Stimulated activated CD4-positive, alpha-beta T cell treated with anti-CD3 and anti-CD28 coated beads, Interleukin-15, amount 100 ng/mL, for 1 hour (primary cell): ENCODE data around the gene SH3TC2.

Experiments used
- DNase-seq, 2 donors: peaks; one replicate each; pipeline ENCODE4 v3.0.0-alpha.2; 2020; ENCODE audit warnings: low read depth in 1 of 2, low spot score in 1 of 2

The SH3TC2 gene

GRCh38 chr5:148972974-148973374, 89.9 kb downstream of the SH3TC2 start:
- DNase-seq = no peak

GRCh38 chr5:148972396-148972795, 90.5 kb downstream of the SH3TC2 start:
- DNase-seq = no peak

- no peak for DNase-seq
Observed at GRCh38 chr5:148970876-148971275, 92.0 kb downstream of the SH3TC2 start.

GRCh38 chr5:148970228-148970627, 92.6 kb downstream of the SH3TC2 start:
- DNase-seq = no peak

GRCh38 chr5:148969291-148969690, 93.6 kb downstream of the SH3TC2 start:
- DNase-seq = no peak

- no peak for DNase-seq
Observed at GRCh38 chr5:148968311-148968710, 94.6 kb downstream of the SH3TC2 start.

GRCh38 chr5:148967783-148968182, 95.1 kb downstream of the SH3TC2 start:
- no peak for DNase-seq

GRCh38 chr5:148966938-148967337, 95.9 kb downstream of the SH3TC2 start:
- no peak for DNase-seq

- no peak for DNase-seq
Observed at GRCh38 chr5:148966348-148966747, 96.5 kb downstream of the SH3TC2 start.

GRCh38 chr5:148965511-148966265, 97.2 kb downstream of the SH3TC2 start:
- no peak for DNase-seq

- DNase-seq = no peak
Observed at GRCh38 chr5:148963664-148964063, 99.2 kb downstream of the SH3TC2 start.

- no peak for DNase-seq
Observed at GRCh38 chr5:148962761-148963324, 100.0 kb downstream of the SH3TC2 start.

GRCh38 chr5:148962200-148962550, 100.7 kb downstream of the SH3TC2 start:
- no peak for DNase-seq

GRCh38 chr5:148961261-148962199, 101.3 kb downstream of the SH3TC2 start:
- DNase-seq = no peak

- DNase-seq = no peak
Observed at GRCh38 chr5:148960070-148960769, 102.6 kb downstream of the SH3TC2 start.

- peak in 1 of 2 donors; percentile 3 for DNase-seq
Observed at GRCh38 chr5:148957591-148958202, 105.2 kb downstream of the SH3TC2 start.

- DNase-seq = no peak
Observed at GRCh38 chr5:148956477-148957385, 106.1 kb downstream of the SH3TC2 start.
